Esophagus muscularis mucosa (tissue), 4 donors: Measurements from ENCODE around the gene PSMD12. TPM values are rescaled to one million over a fixed set of nuclear protein-coding genes. Genes with fewer than 3 reads are reported as not detected.
"Not testable (repeated sequence)": the region's sequence is repeated elsewhere in the genome, so short reads cannot be mapped to it uniquely, and the experiment has no call there.

Source experiments
- DNase-seq: peaks from one replicate; pipeline ENCODE4 v3.0.0-alpha.2; 2017; ENCODE audit errors: extremely low spot score
- H3K27ac ChIP-seq, 4 donors: fragments of 200-600 bp; sonication (generic); replicated peaks in 1 of 4; 1 replicate in 3 of 4; 2 replicates in 1 of 4; pipeline ENCODE4 v1.5.1; 2016 to 2019; ENCODE audit warnings: mild to moderate bottlenecking in 1 of 4
- H3K27me3 ChIP-seq, 4 donors: fragments of 200-600 bp; sonication (generic); one replicate each; pipeline versions ENCODE4 v1.5.1 to v1.6.0; 2016 to 2019
- H3K36me3 ChIP-seq, 4 donors: fragments of 200-600 bp; sonication (generic); one replicate each; pipeline ENCODE4 v1.5.1; 2016 to 2019
- H3K4me1 ChIP-seq, 4 donors: fragments of 200-600 bp; sonication (generic); one replicate each; pipeline ENCODE4 v1.5.1; 2016 to 2019
- H3K4me3 ChIP-seq, 4 donors: fragments of 200-600 bp; sonication (generic); 1 replicate in 2 of 4; 2 replicates in 2 of 4; pipeline ENCODE4 v1.5.1; 2016 to 2019; ENCODE audit warnings: mild to moderate bottlenecking in 4 of 4, moderate library complexity in 1 of 4
- H3K9me3 ChIP-seq, 4 donors: fragments of 200-600 bp; sonication (generic); 1 replicate in 3 of 4; 2 replicates in 1 of 4; pipeline ENCODE4 v1.5.1; 2016 to 2019
- EP300 ChIP-seq: sonication (generic); formaldehyde crosslinking; IDR thresholded peaks from one replicate; pipeline ENCODE4 v1.6.1; 2017; ENCODE audit warnings: antibody characterized with exemption
- POLR2A ChIP-seq: fragments of 450-650 bp; IDR thresholded peaks from one replicate; pipeline ENCODE4 v1.6.1; 2017; ENCODE audit warnings: antibody characterized with exemption, moderate library complexity, mild to moderate bottlenecking, low read depth
- POLR2AphosphoS5 ChIP-seq, 2 donors: sonication (generic); formaldehyde crosslinking; IDR thresholded peaks; one replicate each; pipeline ENCODE4 v1.6.1; 2017; ENCODE audit warnings: antibody characterized with exemption in 2 of 2
- WGBS: methylation state at CpG from one replicate; pipeline ENCODE4 v1.1.5; 2018; 5-methylcytosine and 5-hydroxymethylcytosine counted together
- intact Hi-C: fragments of 100-400 bp; cut with DNase I; formaldehyde crosslinking; loops from one replicate; pipeline ENCODE4 v1.15.1; 2023
- total RNA-seq, 4 donors: library from RNA; depleted of rRNA; stranded (reverse); fragments of >200 nt; gene quantifications; one replicate each; pipeline versions ENCODE4 v1.1.0 to v1.2.1, GENCODE V29; 2016
- TF ChIP-seq, protein P1 (sequence below), 3 experiments: fragments of 200-600 bp in 2 of 3; fragments of 450-650 bp in 1 of 3; sonication (generic) in 2 of 3; IDR thresholded peaks; one replicate each; pipeline ENCODE4 v1.5.1; 2017 to 2019; ENCODE audit warnings: antibody characterized with exemption in 3 of 3, mild to moderate bottlenecking in 2 of 3, moderate library complexity in 1 of 3

The PSMD12 gene
- total RNA-seq, 4 donors from 2014 or later, result 28.4 to 37.8 (median 30.0) TPM

DNA sequence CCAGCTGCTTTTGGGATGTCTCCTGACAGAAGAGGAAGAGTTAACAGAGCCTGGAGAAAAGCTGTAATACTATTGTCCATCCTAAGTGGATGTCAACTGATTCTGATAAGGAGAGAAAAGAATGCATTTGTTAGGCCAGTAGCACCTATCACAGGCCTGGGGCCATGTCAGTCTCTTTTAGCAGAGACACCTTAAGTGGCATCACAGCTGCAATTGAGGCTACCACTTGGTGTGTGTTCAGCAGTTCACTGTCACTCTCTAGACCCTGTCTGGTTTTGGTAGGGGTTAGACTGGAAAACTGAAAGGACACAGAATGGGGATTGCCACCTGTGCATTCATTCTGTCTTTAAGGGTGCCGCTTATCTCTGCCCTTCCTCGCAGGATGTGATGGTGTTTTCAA, 42.0 kb downstream of the PSMD12 start:
- Histone ChIP-seq H3K4me3 (no peak overlapping the region), H3K36me3 (no peaks in the 10 kb centered on the region), H3K27ac (no peak overlapping the region), H3K27me3 (no peaks in the 10 kb centered on the region), H3K9me3 (no peaks in the 10 kb centered on the region), H3K4me1 (no peaks in the 10 kb centered on the region)
- WGBS, result 97% methylated on average over 2 of the region's 2 CpGs
- TF ChIP-seq EP300, result no peak
- TF ChIP-seq POLR2AphosphoS5 (IDR thresholded peaks at IDR 0.05), result no peak
- TF ChIP-seq, protein P1, sequence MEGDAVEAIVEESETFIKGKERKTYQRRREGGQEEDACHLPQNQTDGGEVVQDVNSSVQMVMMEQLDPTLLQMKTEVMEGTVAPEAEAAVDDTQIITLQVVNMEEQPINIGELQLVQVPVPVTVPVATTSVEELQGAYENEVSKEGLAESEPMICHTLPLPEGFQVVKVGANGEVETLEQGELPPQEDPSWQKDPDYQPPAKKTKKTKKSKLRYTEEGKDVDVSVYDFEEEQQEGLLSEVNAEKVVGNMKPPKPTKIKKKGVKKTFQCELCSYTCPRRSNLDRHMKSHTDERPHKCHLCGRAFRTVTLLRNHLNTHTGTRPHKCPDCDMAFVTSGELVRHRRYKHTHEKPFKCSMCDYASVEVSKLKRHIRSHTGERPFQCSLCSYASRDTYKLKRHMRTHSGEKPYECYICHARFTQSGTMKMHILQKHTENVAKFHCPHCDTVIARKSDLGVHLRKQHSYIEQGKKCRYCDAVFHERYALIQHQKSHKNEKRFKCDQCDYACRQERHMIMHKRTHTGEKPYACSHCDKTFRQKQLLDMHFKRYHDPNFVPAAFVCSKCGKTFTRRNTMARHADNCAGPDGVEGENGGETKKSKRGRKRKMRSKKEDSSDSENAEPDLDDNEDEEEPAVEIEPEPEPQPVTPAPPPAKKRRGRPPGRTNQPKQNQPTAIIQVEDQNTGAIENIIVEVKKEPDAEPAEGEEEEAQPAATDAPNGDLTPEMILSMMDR (IDR thresholded peaks at IDR 0.05), result no peak
- TF ChIP-seq POLR2A, result no peak
- intact Hi-C loops, result no loop called here
- no peak for DNase-seq

DNA sequence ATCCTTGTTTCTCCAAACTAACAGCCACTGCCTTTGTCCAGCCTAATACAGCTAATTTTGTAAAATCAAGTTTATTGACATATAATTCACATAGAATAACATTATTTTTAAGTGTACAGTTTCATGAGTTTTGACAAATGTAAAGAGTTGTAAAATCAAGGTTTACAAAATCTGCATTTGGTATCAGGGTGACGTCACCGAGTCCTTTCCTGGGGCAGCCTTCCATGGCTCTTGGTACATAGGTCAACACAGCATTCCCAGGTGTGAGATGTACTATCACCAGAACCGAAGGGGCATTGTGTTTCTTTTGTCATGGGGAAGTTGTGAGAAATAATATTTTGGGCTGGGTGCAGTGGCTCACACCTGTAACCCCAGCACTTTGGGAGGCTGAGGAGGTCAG, 42.9 kb downstream of the PSMD12 start:
- Histone ChIP-seq H3K4me3 (no peak overlapping the region), H3K27me3 (no peaks in the 10 kb centered on the region), H3K36me3 (no peaks in the 10 kb centered on the region), H3K27ac (no peak overlapping the region), H3K9me3 (no peaks in the 10 kb centered on the region), H3K4me1 (no peaks in the 10 kb centered on the region)
- intact Hi-C loops, result no loop called here
- 90% methylated on average over 2 of the region's 3 CpGs for WGBS
- no peak for TF ChIP-seq POLR2A
- TF ChIP-seq POLR2AphosphoS5 (IDR thresholded peaks at IDR 0.05), result no peak
- no peak for TF ChIP-seq EP300
- TF ChIP-seq, protein P1 (IDR thresholded peaks at IDR 0.05), result no peak
- no peak for DNase-seq

DNA sequence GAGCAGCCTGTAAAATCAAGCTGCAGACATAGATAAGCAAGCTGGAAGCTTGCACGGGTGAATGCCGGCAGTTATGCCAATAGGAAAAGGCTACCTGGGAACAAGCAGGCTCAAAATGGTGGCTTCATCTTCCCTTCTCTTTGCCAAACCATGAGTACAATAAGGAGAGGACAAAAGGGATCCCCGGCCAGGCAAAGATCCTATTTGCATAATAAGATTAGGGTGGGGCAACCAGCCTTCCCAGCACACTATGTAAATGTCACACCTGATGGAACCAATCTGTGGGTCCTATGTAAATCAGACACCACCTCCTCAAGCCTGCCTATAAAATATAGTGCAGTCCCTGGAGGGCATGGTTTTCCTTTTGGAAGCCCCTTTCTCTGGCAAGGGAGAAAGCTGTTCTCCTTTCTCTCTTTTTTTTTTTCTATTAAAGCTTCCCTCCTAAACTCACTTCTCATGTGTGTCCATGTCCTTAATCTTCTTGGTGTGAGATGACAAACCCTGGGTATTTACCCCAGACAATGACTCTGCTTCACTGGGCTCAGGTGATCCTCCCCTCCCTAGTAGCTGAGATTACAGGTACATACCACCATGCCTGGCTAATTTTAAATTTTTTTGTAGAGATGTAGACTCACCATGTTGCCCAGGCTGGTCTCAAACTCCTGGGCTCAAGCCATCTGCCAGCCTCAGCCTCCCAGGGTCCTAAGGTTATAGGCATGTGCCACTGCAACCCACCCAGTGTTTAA, 44.2 kb downstream of the PSMD12 start:
- TF ChIP-seq POLR2AphosphoS5 (IDR thresholded peaks at IDR 0.05) (no peak), EP300 (no peak), POLR2A (no peak)
- TF ChIP-seq, protein P1 (IDR thresholded peaks at IDR 0.05), result no peak
- intact Hi-C loops, result no loop called here
- no peak for DNase-seq
- Histone ChIP-seq H3K4me1 (no peaks in the 10 kb centered on the region), H3K36me3 (no peaks in the 10 kb centered on the region), H3K27ac (no peak overlapping the region), H3K9me3 (no peaks in the 10 kb centered on the region), H3K27me3 (no peaks in the 10 kb centered on the region), H3K4me3 (no peak overlapping the region)
- 56% methylated on average over 3 of the region's 3 CpGs for WGBS

DNA sequence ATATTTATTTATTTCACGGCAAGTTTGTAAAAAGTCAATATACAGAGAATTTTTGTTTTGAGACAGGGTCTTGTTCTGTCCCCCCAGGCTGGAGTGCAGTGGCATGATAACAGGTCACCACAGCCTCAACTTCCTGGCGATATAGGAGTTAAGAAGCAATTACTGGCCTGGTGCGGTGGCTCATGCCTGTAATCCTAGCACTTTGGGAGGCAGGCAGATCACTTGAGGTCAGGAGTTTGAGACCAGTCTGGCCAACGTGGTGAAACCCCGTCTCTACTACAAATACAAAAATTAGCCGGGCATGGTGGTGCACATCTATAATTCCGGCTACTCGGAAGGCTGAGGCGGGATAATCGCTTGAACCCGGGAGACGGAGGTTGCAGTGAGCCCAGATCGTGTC, 44.9 kb downstream of the PSMD12 start:
- H3K36me3 ChIP-seq, H3K9me3 ChIP-seq, H3K27me3 ChIP-seq, H3K4me1 ChIP-seq, H3K4me3 ChIP-seq, intact Hi-C loops, H3K27ac ChIP-seq, DNase-seq: not testable (repeated sequence)
- 87% methylated on average over 13 of the region's 13 CpGs for WGBS

DNA sequence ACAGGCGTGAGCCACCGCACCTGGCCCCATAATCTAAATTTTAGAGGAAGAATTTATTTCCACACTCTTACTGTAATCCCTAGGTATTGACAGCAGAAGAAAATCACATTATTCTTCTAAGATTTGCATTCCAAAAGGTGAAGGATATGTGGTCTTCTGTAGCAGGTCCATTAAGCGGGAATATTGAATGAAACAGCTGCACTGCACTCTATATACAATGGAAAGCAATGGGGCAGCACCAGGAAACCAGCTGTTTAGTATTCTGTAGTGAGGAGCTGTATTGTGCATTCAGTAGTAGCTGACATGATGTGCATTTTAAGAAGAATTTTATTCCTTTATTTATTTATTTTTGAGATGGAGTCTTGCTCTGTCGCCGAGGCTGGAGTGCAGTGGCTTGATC, 49.6 kb downstream of the PSMD12 start:
- Histone ChIP-seq H3K27ac (no peak overlapping the region), H3K4me1 (no peaks in the 10 kb centered on the region), H3K27me3 (no peaks in the 10 kb centered on the region), H3K4me3 (no peak overlapping the region), H3K36me3 (no peaks in the 10 kb centered on the region), H3K9me3 (no peaks in the 10 kb centered on the region)
- WGBS, result 93% methylated on average over 5 of the region's 5 CpGs
- DNase-seq, result no peak
- TF ChIP-seq POLR2A, result no peak
- TF ChIP-seq, protein P1 (IDR thresholded peaks at IDR 0.05), result no peak
- TF ChIP-seq POLR2AphosphoS5 (IDR thresholded peaks at IDR 0.05), result no peak
- no peak for TF ChIP-seq EP300
- intact Hi-C loops, result no loop called here
